Fibroblast of lung (primary cell): ENCODE results near the gene POTEB2.
"Not testable (repeated sequence)": the region's sequence is repeated elsewhere in the genome, so short reads cannot be mapped to it uniquely, and the experiment has no call there.

Experiments
- CTCF ChIP-seq, 2 donors: IDR thresholded peaks in 1 of 2; conservative IDR thresholded peaks in 1 of 2; 1 replicate in 1 of 2; 2 replicates in 1 of 2; pipeline ENCODE4 v1.5.1; 2011 to 2012; ENCODE audit warnings: low read length in 2 of 2, control low read depth in 1 of 2, inconsistent platforms in 1 of 2, low read depth in 1 of 2, mild to moderate bottlenecking in 1 of 2
- EZH2 ChIP-seq: IDR thresholded peaks from 2 replicates; pipeline ENCODE4 v1.5.1; 2012; ENCODE audit warnings: low read length, control low read depth, mild to moderate bottlenecking; ENCODE audit errors: missing control alignments

GRCh38 chr15:20866214-20866613, at the start of gene POTEB2:
- not testable (repeated sequence) for TF ChIP-seq CTCF (conservative IDR thresholded peaks at IDR 0.05 in 1 of 2, IDR thresholded peaks at IDR 0.05 in 1 of 2; ENCODE audit: low read depth in 1 of 2, low read length in 2 of 2); EZH2
